Stomach (tissue), 9 donors: Measurements from ENCODE around the gene SIK1. TPM values are rescaled to one million over a fixed set of nuclear protein-coding genes. Genes with fewer than 3 reads are reported as not detected.
"Not testable (repeated sequence)": the region's sequence is repeated elsewhere in the genome, so short reads cannot be mapped to it uniquely, and the experiment has no call there.

Source experiments
- DNase-seq, 2 donors: peaks; one replicate each; pipeline versions ENCODE4 v3.0.0 to v3.0.0-alpha.2; 2013 to 2019
- H3K27ac ChIP-seq, 5 donors: fragments of 200-600 bp in 4 of 5; sonication (generic) in 4 of 5; one replicate each; pipeline ENCODE4 v1.5.1; 2013 to 2019; ENCODE audit warnings: mild to moderate bottlenecking in 1 of 5, moderate library complexity in 1 of 5
- H3K27me3 ChIP-seq, 3 donors: fragments of 200-600 bp; sonication (generic); one replicate each; pipeline ENCODE4 v1.5.1; 2017 to 2019; ENCODE audit warnings: mixed run types in 1 of 3
- H3K36me3 ChIP-seq, 4 donors: fragments of 200-600 bp; sonication (generic); 1 replicate in 3 of 4; 2 replicates in 1 of 4; pipeline ENCODE4 v1.5.1; 2016 to 2019
- H3K4me1 ChIP-seq, 4 donors: fragments of 200-600 bp; sonication (generic); one replicate each; pipeline ENCODE4 v1.5.1; 2016 to 2019
- H3K4me3 ChIP-seq, 4 donors: fragments of 200-600 bp; sonication (generic) in 3 of 4; one replicate each; pipeline ENCODE4 v1.5.1; 2016 to 2019; ENCODE audit warnings: mild to moderate bottlenecking in 1 of 4
- H3K9me3 ChIP-seq, 4 donors: fragments of 200-600 bp; sonication (generic); one replicate each; pipeline ENCODE4 v1.5.1; 2016 to 2019
- WGBS, 5 donors: extraction: QIAGEN DNeasy Blood & Tissue Kit in 3 of 5; methylation state at CpG; one replicate each; pipeline versions ENCODE4 v1.1.5 to v1.1.7; 2013 to 2018; 5-methylcytosine and 5-hydroxymethylcytosine counted together
- intact Hi-C: fragments of 100-400 bp; cut with DNase I; formaldehyde crosslinking; loops from one replicate; pipeline ENCODE4 v1.15.1; 2023; ENCODE audit warnings: low total_unique reads
- polyA plus RNA-seq, 3 donors: library from polyadenylated mRNA; stranded (reverse); fragments of 200-250 nt; gene quantifications; one replicate each; pipeline ENCODE4 v1.2.3, GENCODE V29; 2013
- total RNA-seq, 5 donors: library from RNA; depleted of rRNA; stranded (reverse); fragments of >200 nt; gene quantifications; one replicate each; pipeline versions ENCODE4 v1.1.0 to v1.2.3, GENCODE V29; 2014 to 2016
- donor health status: healthy with polysubstance abuse.
- donor health status: Bipolar disorder and iron deficiency.
- donor health status: healthy.

Gene SIK1
- total and polyA plus RNA-seq, 8 donors = 0.43 to 93.4 (median 16.9) TPM

DNA sequence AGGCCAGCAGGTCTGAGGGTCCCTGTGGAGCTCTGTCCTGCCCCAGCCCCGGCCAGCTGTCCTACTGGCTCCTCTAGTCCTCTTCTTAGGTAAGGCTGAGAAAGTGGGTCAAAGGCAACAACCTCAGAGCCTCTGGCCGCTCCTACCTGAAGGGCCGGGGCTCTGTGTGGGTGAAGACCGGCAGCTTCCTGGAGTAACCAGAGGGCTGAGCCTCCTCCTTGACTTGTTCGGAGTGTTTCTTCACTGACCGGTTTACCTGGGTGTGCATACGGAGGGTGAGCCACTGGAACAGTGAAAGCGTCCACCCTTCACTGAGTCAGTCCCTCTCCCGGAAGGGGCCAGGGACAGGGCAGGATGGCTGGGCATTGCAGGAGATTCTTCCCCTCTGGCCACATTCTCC, 9.3 kb upstream of the SIK1 start:
- intact Hi-C loops, H3K36me3 ChIP-seq, H3K27me3 ChIP-seq, DNase-seq, H3K27ac ChIP-seq, H3K9me3 ChIP-seq, H3K4me1 ChIP-seq, H3K4me3 ChIP-seq: not testable (repeated sequence)
- WGBS, 5 donors = no CpG with 5 or more reads among the region's 9 CpGs

GRCh38 chr21:43433340-43434136, 6.6 kb upstream of the SIK1 start:
- WGBS, 5 donors = 83 to 100% (median 89%) methylated on average over 1 of the region's 12 CpGs; no CpG with 5 or more reads in 2 of the 5 donors
- H3K27me3 ChIP-seq, H3K9me3 ChIP-seq, H3K27ac ChIP-seq, H3K4me1 ChIP-seq, DNase-seq, intact Hi-C loops, H3K36me3 ChIP-seq, H3K4me3 ChIP-seq: not testable (repeated sequence)

DNA sequence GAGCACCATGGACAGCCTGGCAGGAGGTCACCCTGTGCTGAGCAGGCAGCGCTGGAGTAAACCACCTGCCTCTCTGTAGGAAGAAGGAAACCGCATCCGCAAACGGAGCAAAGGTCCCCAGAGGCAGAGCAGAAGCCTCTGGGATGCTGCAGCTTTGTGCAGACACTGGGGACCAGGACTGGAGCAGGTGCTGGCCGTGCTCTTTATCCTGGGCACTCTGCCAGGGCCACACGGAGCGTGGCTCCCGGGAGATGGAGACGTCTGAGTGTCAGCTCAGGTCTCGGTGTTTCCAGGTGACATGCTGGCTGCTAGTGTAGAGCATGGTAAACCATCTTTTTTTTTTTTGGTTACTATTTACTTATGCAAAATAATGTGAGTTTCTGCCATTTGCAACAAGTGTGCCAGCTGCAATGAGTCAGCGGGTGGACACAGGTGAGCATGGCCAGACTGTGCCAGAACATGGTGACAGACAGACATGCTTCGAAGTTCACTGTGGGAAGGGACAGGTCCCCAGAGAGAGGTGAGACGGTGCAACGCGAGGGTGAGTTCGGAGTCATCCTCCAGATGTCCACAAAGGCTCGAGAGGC, 4.0 kb upstream of the SIK1 start:
- H3K27ac ChIP-seq, H3K36me3 ChIP-seq, intact Hi-C loops, DNase-seq, H3K4me3 ChIP-seq, H3K27me3 ChIP-seq, H3K9me3 ChIP-seq, H3K4me1 ChIP-seq: not testable (repeated sequence)
- 56 to 82% (median 70%) methylated on average over 1 to 12 of the region's 17 CpGs; no CpG with 5 or more reads in 1 of the 5 donors for WGBS, 5 donors

- intact Hi-C loops, H3K27me3 ChIP-seq, H3K4me1 ChIP-seq, H3K27ac ChIP-seq, H3K9me3 ChIP-seq, DNase-seq, H3K36me3 ChIP-seq, H3K4me3 ChIP-seq: not testable (repeated sequence)
- WGBS, 5 donors = no CpG with 5 or more reads among the region's 6 CpGs
Measured at GRCh38 chr21:43428964-43429363, 2.0 kb upstream of the SIK1 start.

DNA sequence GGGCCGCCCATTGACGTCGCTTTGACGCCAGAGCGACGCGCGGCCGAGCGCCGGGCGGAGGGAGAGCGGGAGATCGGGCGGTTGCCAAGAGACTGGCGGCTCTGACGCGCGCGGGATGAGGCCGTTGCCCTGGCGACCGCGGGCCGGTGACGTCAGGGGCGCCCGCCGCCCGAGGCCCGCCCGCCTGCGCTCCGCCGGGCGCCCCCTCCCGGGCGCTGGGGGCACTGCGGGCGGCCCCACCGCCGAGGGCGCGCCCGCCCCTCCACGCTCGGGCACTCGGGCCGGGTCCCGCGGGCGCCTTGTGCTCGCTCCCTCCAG, 270 bp upstream of the SIK1 start:
- H3K36me3 ChIP-seq, H3K4me3 ChIP-seq, DNase-seq, H3K4me1 ChIP-seq, H3K27ac ChIP-seq, H3K27me3 ChIP-seq, H3K9me3 ChIP-seq, intact Hi-C loops: not testable (repeated sequence)
- no CpG with 5 or more reads among the region's 53 CpGs for WGBS, 5 donors

GRCh38 chr21:43426004-43426403, 927 bp downstream of the SIK1 start:
- H3K4me1 ChIP-seq, H3K36me3 ChIP-seq, H3K4me3 ChIP-seq, H3K27ac ChIP-seq, H3K27me3 ChIP-seq, DNase-seq, H3K9me3 ChIP-seq, intact Hi-C loops: not testable (repeated sequence)
- WGBS, 5 donors = no CpG with 5 or more reads among the region's 43 CpGs

DNA sequence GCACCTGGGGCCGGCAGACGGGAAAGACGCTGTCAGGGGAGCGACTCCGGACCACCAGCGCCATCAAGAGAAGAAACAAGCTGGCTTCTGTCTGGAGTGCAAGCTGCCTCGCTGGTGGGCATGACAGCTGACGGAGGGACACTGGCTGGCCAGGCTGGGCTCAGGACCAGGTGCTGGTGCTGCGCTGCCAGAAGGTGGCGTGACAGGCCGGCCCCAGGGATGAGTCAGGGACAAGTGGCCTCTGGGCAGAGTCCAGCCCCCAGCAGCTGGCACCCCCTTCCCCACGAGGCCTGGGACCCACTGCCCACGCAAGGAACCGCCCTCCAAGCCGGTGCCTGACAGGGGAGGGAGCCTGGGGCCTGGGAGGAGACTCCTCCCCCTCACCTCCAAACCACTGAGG, 7.5 kb downstream of the SIK1 start:
- DNase-seq, H3K9me3 ChIP-seq, H3K4me3 ChIP-seq, H3K27ac ChIP-seq, H3K27me3 ChIP-seq, H3K4me1 ChIP-seq, intact Hi-C loops, H3K36me3 ChIP-seq: not testable (repeated sequence)
- WGBS, 5 donors = no CpG with 5 or more reads among the region's 15 CpGs

- H3K4me3 ChIP-seq, intact Hi-C loops, H3K36me3 ChIP-seq, H3K4me1 ChIP-seq, H3K27ac ChIP-seq, H3K9me3 ChIP-seq, H3K27me3 ChIP-seq, DNase-seq: not testable (repeated sequence)
- WGBS, 5 donors = no CpG with 5 or more reads among the region's 5 CpGs
Measured at GRCh38 chr21:43414576-43414975, 12.4 kb downstream of the SIK1 start.

GRCh38 chr21:43412020-43412788, 14.7 kb downstream of the SIK1 start:
- DNase-seq, H3K36me3 ChIP-seq, H3K9me3 ChIP-seq, H3K4me1 ChIP-seq, H3K4me3 ChIP-seq, intact Hi-C loops, H3K27ac ChIP-seq, H3K27me3 ChIP-seq: not testable (repeated sequence)
- WGBS, 5 donors = no CpG with 5 or more reads among the region's 28 CpGs

- WGBS, 5 donors = 92% methylated on average over 5 of the region's 27 CpGs; no CpG with 5 or more reads in 4 of the 5 donors
- H3K27ac ChIP-seq, intact Hi-C loops, H3K4me1 ChIP-seq, DNase-seq, H3K36me3 ChIP-seq, H3K4me3 ChIP-seq, H3K9me3 ChIP-seq, H3K27me3 ChIP-seq: not testable (repeated sequence)
Measured at GRCh38 chr21:43410456-43411068, 16.4 kb downstream of the SIK1 start.

DNA sequence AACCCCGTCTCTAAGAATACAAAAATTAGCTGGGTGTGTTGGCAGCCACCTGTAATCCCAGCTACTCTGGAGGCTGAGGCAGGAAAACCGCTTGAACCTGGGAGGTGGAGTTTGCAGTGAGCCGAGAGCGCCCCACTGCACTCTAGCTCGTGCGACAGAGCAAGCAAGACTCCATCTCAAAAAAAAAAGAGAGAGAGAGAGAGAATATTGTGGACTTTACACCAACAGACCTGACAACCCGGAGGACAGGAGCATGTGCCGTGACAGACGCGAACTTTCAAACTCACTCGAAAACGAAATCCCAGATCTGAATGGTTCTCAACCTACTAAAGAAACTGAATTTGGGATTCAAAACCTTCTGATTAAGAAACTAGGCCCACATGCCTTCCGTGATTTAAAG, 19.8 kb downstream of the SIK1 start:
- H3K4me1 ChIP-seq, intact Hi-C loops, H3K4me3 ChIP-seq, H3K27me3 ChIP-seq, H3K9me3 ChIP-seq, H3K36me3 ChIP-seq, H3K27ac ChIP-seq, DNase-seq: not testable (repeated sequence)
- no CpG with 5 or more reads among the region's 13 CpGs for WGBS, 5 donors

DNA sequence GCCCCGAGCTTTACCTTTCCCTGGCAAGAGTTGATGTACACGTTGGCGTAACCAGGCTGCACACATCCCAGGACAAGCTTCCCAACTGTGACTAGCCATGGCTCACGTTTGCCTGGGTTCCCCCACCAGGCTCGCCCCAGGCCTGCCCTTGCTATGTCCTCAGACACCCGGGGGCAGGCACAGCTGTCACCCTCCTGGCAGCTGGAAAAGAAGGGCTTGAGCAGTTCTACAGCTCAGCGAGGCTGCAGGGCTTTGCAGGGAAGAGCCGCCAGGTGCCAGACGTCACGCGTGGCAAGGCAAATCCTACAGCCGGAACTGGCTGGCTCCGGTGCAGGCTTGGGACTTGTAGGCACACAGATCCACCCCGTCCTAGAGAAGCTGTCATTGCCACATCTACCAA, 22.5 kb downstream of the SIK1 start:
- WGBS, 5 donors = no CpG with 5 or more reads among the region's 14 CpGs
- H3K27me3 ChIP-seq, DNase-seq, H3K9me3 ChIP-seq, intact Hi-C loops, H3K4me1 ChIP-seq, H3K36me3 ChIP-seq, H3K4me3 ChIP-seq, H3K27ac ChIP-seq: not testable (repeated sequence)
